IPS-15b (cell line): ENCODE results near the gene NUFIP1.

Experiments used
- H3K27me3 ChIP-seq: one replicate; pipeline ENCODE4 v1.6.1; 2013; ENCODE audit warnings: low read length; ENCODE audit not compliant: control insufficient read depth, insufficient read depth
- H3K36me3 ChIP-seq: one replicate; pipeline ENCODE4 v1.6.1; 2013; ENCODE audit warnings: low read length; ENCODE audit not compliant: control insufficient read depth, insufficient read depth
- H3K4me1 ChIP-seq: one replicate; pipeline ENCODE4 v1.6.1; 2013; ENCODE audit warnings: mild to moderate bottlenecking, low read length; ENCODE audit not compliant: control insufficient read depth, insufficient read depth
- H3K4me3 ChIP-seq: one replicate; pipeline ENCODE4 v1.5.1; 2013; ENCODE audit warnings: low read depth, low read length
- H3K9ac ChIP-seq: one replicate; pipeline ENCODE4 v1.6.1; 2013; ENCODE audit warnings: low read depth, mild to moderate bottlenecking, low read length
- H3K9me3 ChIP-seq: one replicate; pipeline ENCODE4 v1.6.1; 2013; ENCODE audit warnings: mild to moderate bottlenecking, low read length; ENCODE audit not compliant: control insufficient read depth, insufficient read depth

NUFIP1 gene

GRCh38 chr13:45003417-45003816 is 14.1 kb upstream of the NUFIP1 start:
- Histone ChIP-seq H3K9ac (no peak overlapping the region), H3K9me3 (no peaks in the 10 kb centered on the region), H3K36me3 (peaks cover 2% of the 10 kb centered on the region), H3K4me1 (no peaks in the 10 kb centered on the region), H3K27me3 (no peaks in the 10 kb centered on the region), H3K4me3 (no peak overlapping the region)

GRCh38 chr13:44989941-44990340 is 670 bp upstream of the NUFIP1 start:
- Histone ChIP-seq H3K9me3 (no peaks in the 10 kb centered on the region), H3K4me3 (peak overlapping the region; percentile 76), H3K4me1 (no peaks in the 10 kb centered on the region), H3K27me3 (no peaks in the 10 kb centered on the region), H3K36me3 (no peaks in the 10 kb centered on the region), H3K9ac (peak overlapping the region; percentile 50)

GRCh38 chr13:44978328-44978727 is 10.9 kb downstream of the NUFIP1 start:
- H3K9ac ChIP-seq: no peak overlapping the region
- H3K4me1 ChIP-seq: no peaks in the 10 kb centered on the region
- H3K27me3 ChIP-seq: no peaks in the 10 kb centered on the region
- H3K9me3 ChIP-seq: no peaks in the 10 kb centered on the region
- H3K36me3 ChIP-seq: peaks cover 7% of the 10 kb centered on the region
- no peak overlapping the region for H3K4me3 ChIP-seq

- no peaks in the 10 kb centered on the region for H3K9me3 ChIP-seq
- H3K4me3 ChIP-seq: no peak overlapping the region
- peaks cover 7% of the 10 kb centered on the region for H3K36me3 ChIP-seq
- no peaks in the 10 kb centered on the region for H3K4me1 ChIP-seq
- H3K27me3 ChIP-seq: no peaks in the 10 kb centered on the region
- H3K9ac ChIP-seq: no peak overlapping the region
These were observed 12.2 kb downstream of the NUFIP1 start for GRCh38 chr13:44976949-44977583.

- no peaks in the 10 kb centered on the region for H3K4me1 ChIP-seq
- no peaks in the 10 kb centered on the region for H3K27me3 ChIP-seq
- no peak overlapping the region for H3K4me3 ChIP-seq
- no peak overlapping the region for H3K9ac ChIP-seq
- no peaks in the 10 kb centered on the region for H3K9me3 ChIP-seq
- H3K36me3 ChIP-seq: peaks cover 7% of the 10 kb centered on the region
These were observed 13.1 kb downstream of the NUFIP1 start for GRCh38 chr13:44976196-44976595.

GRCh38 chr13:44974056-44974793 is 15.0 kb downstream of the NUFIP1 start:
- Histone ChIP-seq H3K4me3 (no peak overlapping the region), H3K4me1 (no peaks in the 10 kb centered on the region), H3K36me3 (peaks cover 3% of the 10 kb centered on the region), H3K9ac (no peak overlapping the region), H3K9me3 (no peaks in the 10 kb centered on the region), H3K27me3 (no peaks in the 10 kb centered on the region)

- Histone ChIP-seq H3K36me3 (no peaks in the 10 kb centered on the region), H3K4me1 (no peaks in the 10 kb centered on the region), H3K4me3 (no peak overlapping the region), H3K9ac (no peak overlapping the region), H3K27me3 (no peaks in the 10 kb centered on the region), H3K9me3 (no peaks in the 10 kb centered on the region)
These were observed 16.2 kb downstream of the NUFIP1 start for GRCh38 chr13:44972956-44973581.

GRCh38 chr13:44971656-44972595 is 17.3 kb downstream of the NUFIP1 start:
- no peaks in the 10 kb centered on the region for H3K36me3 ChIP-seq
- H3K9ac ChIP-seq: no peak overlapping the region

GRCh38 chr13:44969551-44970484 is 19.5 kb downstream of the NUFIP1 start:
- Histone ChIP-seq H3K4me3 (no peak overlapping the region), H3K36me3 (peaks cover 4% of the 10 kb centered on the region), H3K27me3 (no peaks in the 10 kb centered on the region), H3K9ac (no peak overlapping the region), H3K4me1 (no peaks in the 10 kb centered on the region), H3K9me3 (no peaks in the 10 kb centered on the region)

More at GRCh38 chr13:44971656-44972595, 17.3 kb downstream of the NUFIP1 start:
- no peak overlapping the region for H3K4me3 ChIP-seq
- no peaks in the 10 kb centered on the region for H3K27me3 ChIP-seq
- no peaks in the 10 kb centered on the region for H3K9me3 ChIP-seq
- no peaks in the 10 kb centered on the region for H3K4me1 ChIP-seq

- Histone ChIP-seq H3K36me3 (peaks cover 4% of the 10 kb centered on the region), H3K4me3 (no peak overlapping the region), H3K4me1 (no peaks in the 10 kb centered on the region), H3K27me3 (no peaks in the 10 kb centered on the region), H3K9me3 (no peaks in the 10 kb centered on the region), H3K9ac (no peak overlapping the region)
These were observed 20.8 kb downstream of the NUFIP1 start for GRCh38 chr13:44968434-44968815.
